GM12878 (cell line): ENCODE results near the gene POLR1D. TPM values are rescaled to one million over a fixed set of nuclear protein-coding genes. Genes with fewer than 3 reads are reported as not detected.

ENCODE experiments used
- ATAC-seq: fragments of 200-7000 bp; cut with Tn5 transposase; 3 replicates; pipeline ENCODE4 v1.9.1; 2020; ENCODE audit warnings: mild to moderate bottlenecking, moderate library complexity
- BruUV-seq: library from RNA; stranded (reverse); fragments of 400-500 nt; replicated peaks from 2 replicates; lab custom pipeline; 2021; lab: Mats Ljungman, UMichigan
- CTCF ChIA-PET: fragments of 300-600 bp; sonication (Branson Sonifier 250); formaldehyde crosslinking; extraction: SDS; loops from one replicate; lab custom pipeline; 2021; ENCODE audit warnings: inconsistent platforms; lab: Yijun Ruan, JAX
- POLR2A ChIA-PET: fragments of 350-600 bp; formaldehyde crosslinking; extraction: SDS; loops from one replicate; lab custom pipeline; 2021; ENCODE audit warnings: inconsistent platforms; lab: Charles Lee
- RAD21 ChIA-PET: fragments of 300-600 bp; sonication (Branson Sonifier 250); formaldehyde crosslinking; loops from one replicate; lab custom pipeline; 2023; ENCODE audit warnings: antibody characterized with exemption; ENCODE audit not compliant: unreplicated experiment; lab: Charles Lee
- SMC1A ChIA-PET: fragments of 300-600 bp; sonication (Branson Sonifier 250); formaldehyde crosslinking; loops from one replicate; lab custom pipeline; 2023; ENCODE audit not compliant: unreplicated experiment, uncharacterized antibody; lab: Charles Lee
- DNase-seq: peaks from one replicate; pipeline ENCODE4 v3.0.0-alpha.2; 2011; ENCODE audit warnings: low read depth, low spot score
- FAIRE-seq: peaks from 3 replicates; lab custom pipeline; 2011; peaks lifted over from hg19 to GRCh38; lab: Jason Lieb, UNC
- H2AFZ ChIP-seq: 2 replicates; pipeline ENCODE4 v1.6.0; 2011; ENCODE audit warnings: low read depth, low read length, control low read depth; ENCODE audit not compliant: control insufficient read depth
- H3K27ac ChIP-seq: 2 replicates; pipeline ENCODE4 v1.5.1; 2011; ENCODE audit warnings: control low read depth; ENCODE audit not compliant: control insufficient read depth, insufficient read depth
- H3K27me3 ChIP-seq, 2 experiments: replicated peaks in 1 of 2; 2 replicates each; pipeline versions ENCODE4 v1.6.0 to v1.6.1; 2011; ENCODE audit warnings: low read length in 1 of 2; ENCODE audit not compliant: control insufficient read depth in 2 of 2, insufficient read depth in 2 of 2
- H3K36me3 ChIP-seq, 2 experiments: 2 replicates each; pipeline ENCODE4 v1.5.1; 2011; ENCODE audit warnings: low read length in 1 of 2; ENCODE audit not compliant: control insufficient read depth in 2 of 2, insufficient read depth in 2 of 2
- H3K4me1 ChIP-seq: 2 replicates; pipeline ENCODE4 v1.6.1; 2011; ENCODE audit warnings: mild to moderate bottlenecking, low read length, moderate library complexity, mixed read lengths; ENCODE audit not compliant: control insufficient read depth, insufficient read depth
- H3K4me2 ChIP-seq: 2 replicates; pipeline ENCODE4 v1.6.0; 2011; ENCODE audit warnings: control low read depth; ENCODE audit not compliant: control insufficient read depth, insufficient read depth
- H3K4me3 ChIP-seq: fragments of 200-600 bp; sonication (generic); 2 replicates; pipeline ENCODE4 v1.5.1; 2016
- H3K79me2 ChIP-seq: 2 replicates; pipeline ENCODE4 v1.6.0; 2011; ENCODE audit warnings: low read length; ENCODE audit not compliant: control insufficient read depth, insufficient read depth
- H3K9ac ChIP-seq: 2 replicates; pipeline ENCODE4 v1.8.0; 2011; ENCODE audit warnings: low read length, control low read depth, mixed read lengths; ENCODE audit not compliant: control insufficient read depth, insufficient read depth
- H3K9me3 ChIP-seq: replicated peaks from 3 replicates; pipeline ENCODE4 v1.5.1; 2011; ENCODE audit warnings: mild to moderate bottlenecking, low read length; ENCODE audit not compliant: control insufficient read depth, insufficient read depth
- H4K20me1 ChIP-seq: 2 replicates; pipeline ENCODE4 v1.6.0; 2011; ENCODE audit not compliant: control insufficient read depth, insufficient read depth
- BCL11A ChIP-seq: IDR thresholded peaks from 2 replicates; pipeline ENCODE4 v1.6.1; 2011; ENCODE audit warnings: low read depth, low read length
- JUNB ChIP-seq: IDR thresholded peaks from 2 replicates; pipeline ENCODE4 v1.6.1; 2016; ENCODE audit warnings: antibody characterized with exemption, mild to moderate bottlenecking
- MTA2 ChIP-seq: fragments of 450-650 bp; IDR thresholded peaks from 2 replicates; pipeline ENCODE4 v1.6.1; 2016; ENCODE audit warnings: low read depth, mild to moderate bottlenecking, moderate library complexity
- MYC ChIP-seq: IDR thresholded peaks from 2 replicates; pipeline ENCODE4 v1.6.1; 2011; ENCODE audit warnings: mild to moderate bottlenecking, low read length, moderate library complexity, inconsistent platforms; ENCODE audit not compliant: insufficient read depth, insufficient replicate concordance, insufficient read length, severe bottlenecking
- TBL1XR1 ChIP-seq: IDR thresholded peaks from 2 replicates; pipeline ENCODE4 v1.6.1; 2012; ENCODE audit warnings: low read depth, low read length, improper control_type of control experiment
- ZNF24 ChIP-seq: fragments of 450-650 bp; IDR thresholded peaks from 2 replicates; pipeline ENCODE4 v1.6.1; 2017; ENCODE audit warnings: antibody characterized with exemption, mild to moderate bottlenecking
- ZNF274 ChIP-seq: IDR thresholded peaks from one replicate; pipeline ENCODE4 v1.8.0; 2011; ENCODE audit not compliant: insufficient read length, insufficient read depth
- WGBS: methylation state at CpG from one replicate; pipeline ENCODE4 v1.1.6; 2016; ENCODE audit warnings: low lambda C conversion rate; ENCODE audit not compliant: insufficient replicate concordance, insufficient coverage; ENCODE audit errors: missing lambda C conversion rate; 5-methylcytosine and 5-hydroxymethylcytosine counted together
- in situ Hi-C: fragments of 300-500 bp; cut with MboI; formaldehyde crosslinking; loops from 9 replicates; pipeline ENCODE4 v1.14.3; 2018; ENCODE audit warnings: mixed read lengths
- intact Hi-C: fragments of 100-400 bp; cut with micrococcal nuclease; formaldehyde crosslinking; loops from one replicate; pipeline ENCODE4 v1.14.2; 2022; ENCODE audit not compliant: unreplicated experiment
- polyA plus RNA-seq, 11 experiments: library from polyadenylated mRNA; depleted of rRNA in 4 of 11; unstranded in 6 of 11; stranded (reverse) in 5 of 11; fragments of >200 nt; fragmentation: Nextera tagmentation in 4 of 11; fragmentation: Illumina TruSeq in 1 of 11; extraction: Ambion mirVana in 4 of 11; extraction: Trizol in 1 of 11; gene quantifications; 1 replicate in 1 of 11; 2 replicates in 10 of 11; pipeline versions ENCODE4 v1.2.1 to v1.2.3, GENCODE V29; 2011 to 2016; ENCODE audit warnings: inconsistent platforms in 2 of 11, missing spikeins in 2 of 11, low read depth in 1 of 11
- total RNA-seq, 4 experiments: library from RNA; depleted of rRNA in 3 of 4; stranded (reverse); fragments of >200 nt in 3 of 4; fragmentation: Illumina TruSeq in 1 of 4; extraction: Trizol in 1 of 4; gene quantifications; 2 replicates each; pipeline versions ENCODE4 v1.2.1 to v1.2.3, GENCODE V29; 2013 to 2021
- TF ChIP-seq, protein P1 (sequence below): fragments of 450-650 bp; IDR thresholded peaks from 2 replicates; pipeline ENCODE4 v1.6.1; 2016; ENCODE audit warnings: mild to moderate bottlenecking

The POLR1D gene
- total and polyA plus RNA-seq, 10 of the 15 experiments (the other 5 are each of a cell fraction or from before 2014, with no cell fraction given): 119 to 223 (median 160) TPM

DNA sequence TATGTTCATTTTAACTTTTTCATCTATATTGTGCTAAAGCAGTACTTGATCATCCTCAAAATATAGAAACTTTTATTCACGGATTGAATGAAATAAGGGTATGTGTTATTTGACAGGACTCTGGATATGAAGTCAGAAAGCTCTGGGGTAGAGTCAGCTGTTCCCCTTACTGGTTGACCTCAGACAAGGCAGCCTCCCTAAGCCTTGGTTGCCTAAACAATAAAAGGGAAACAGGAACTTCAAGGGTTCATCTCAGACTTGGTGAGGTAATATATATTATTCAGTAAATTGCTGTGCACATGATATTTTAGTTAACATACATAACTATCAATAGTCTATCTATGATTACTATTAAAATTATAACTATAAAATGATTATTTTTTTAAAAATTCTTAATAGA, 13.6 kb downstream of the POLR1D start:
- no peak overlapping the region for H3K4me2 ChIP-seq
- no peak for TF ChIP-seq BCL11A
- TF ChIP-seq ZNF24: no peak
- no peak for TF ChIP-seq JUNB
- TF ChIP-seq TBL1XR1: no peak
- TF ChIP-seq, protein P1, sequence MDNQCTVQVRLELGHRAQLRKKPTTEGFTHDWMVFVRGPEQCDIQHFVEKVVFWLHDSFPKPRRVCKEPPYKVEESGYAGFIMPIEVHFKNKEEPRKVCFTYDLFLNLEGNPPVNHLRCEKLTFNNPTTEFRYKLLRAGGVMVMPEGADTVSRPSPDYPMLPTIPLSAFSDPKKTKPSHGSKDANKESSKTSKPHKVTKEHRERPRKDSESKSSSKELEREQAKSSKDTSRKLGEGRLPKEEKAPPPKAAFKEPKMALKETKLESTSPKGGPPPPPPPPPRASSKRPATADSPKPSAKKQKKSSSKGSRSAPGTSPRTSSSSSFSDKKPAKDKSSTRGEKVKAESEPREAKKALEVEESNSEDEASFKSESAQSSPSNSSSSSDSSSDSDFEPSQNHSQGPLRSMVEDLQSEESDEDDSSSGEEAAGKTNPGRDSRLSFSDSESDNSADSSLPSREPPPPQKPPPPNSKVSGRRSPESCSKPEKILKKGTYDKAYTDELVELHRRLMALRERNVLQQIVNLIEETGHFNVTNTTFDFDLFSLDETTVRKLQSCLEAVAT: no peak
- TF ChIP-seq ZNF274: no peak
- TF ChIP-seq MTA2: no peak
- TF ChIP-seq MYC: no peak
- TF ChIP-seq, all 136 proteins: peak for 0
- Histone ChIP-seq H3K79me2 (peaks cover 18% of the 10 kb centered on the region), H3K27ac (no peak overlapping the region), H4K20me1 (peaks cover 3% of the 10 kb centered on the region; the same call in 1 of the 2 replicates), H3K27me3 (no peaks in the 10 kb centered on the region), H3K36me3 (peaks cover 0 to 13% of the 10 kb centered on the region in 2 experiments; a peak in 2 of 4 replicates), H3K9ac (no peak overlapping the region), H3K9me3 (no peaks in the 10 kb centered on the region), H3K4me1 (no peaks in the 10 kb centered on the region), H2AFZ (no peak overlapping the region), H3K4me3 (no peak overlapping the region)
- peak; percentile 66 for ATAC-seq
- in situ Hi-C loops (no loop called here), intact Hi-C loops (no loop called here)
- 100% methylated on average over 1 of the region's 1 CpG for WGBS
- no peak for FAIRE-seq
- ChIA-PET SMC1A (interaction anchor here (0.7 to 1.5 kb wide), 4 partner anchors 9 to 37 kb away, joined by 3 to 4 read pairs (median 4); no protein-coding TSS in a partner anchor), CTCF (interaction anchor here (1.0 to 1.9 kb wide), 2 partner anchors 8 to 16 kb away, joined by 3 to 4 read pairs; no protein-coding TSS in a partner anchor), RAD21 (interaction anchor here (0.8 kb wide), 1 partner anchor 29 kb away, joined by 3 read pairs; no protein-coding TSS in a partner anchor), POLR2A (no interaction called here)
- no peak for DNase-seq
- no TSS peak for BruUV-seq
